K562 (cell line): Measurements from ENCODE around the gene VSIG10L2. TPM values are rescaled to one million over a fixed set of nuclear protein-coding genes. Genes with fewer than 3 reads are reported as not detected.

Source experiments
- ATAC-seq: fragments of 200-7000 bp; cut with Tn5 transposase; 3 replicates; pipeline ENCODE4 v1.9.1; 2020; ENCODE audit warnings: moderate library complexity
- BruUV-seq: library from RNA; stranded (reverse); fragments of 400-500 nt; replicated peaks from 2 replicates; lab custom pipeline; 2021; lab: Mats Ljungman, UMichigan
- CTCF ChIA-PET: fragments of 300-600 bp; formaldehyde crosslinking; extraction: SDS; loops from one replicate; lab custom pipeline; 2021; ENCODE audit warnings: low intra/inter-chr PET ratio; lab: Yijun Ruan, JAX
- POLR2A ChIA-PET: fragments of 300-600, 350-650 bp; sonication (Branson Sonifier 250); formaldehyde crosslinking; extraction: SDS; loops from one replicate; lab custom pipeline; 2021; ENCODE audit warnings: antibody characterized with exemption, inconsistent platforms; lab: Yijun Ruan, JAX
- DNase-seq, 4 experiments: peaks; one replicate each; pipeline versions ENCODE4 v3.0.0 to v3.0.0-alpha.2; 2011 to 2018; ENCODE audit warnings: low spot score in 3 of 4, mixed read lengths in 3 of 4; ENCODE audit errors: extremely low read depth in 1 of 4
- FAIRE-seq: peaks from 2 replicates; lab custom pipeline; 2011; peaks lifted over from hg19 to GRCh38; lab: Jason Lieb, UNC
- H2AFZ ChIP-seq: 2 replicates; pipeline ENCODE4 v1.6.0; 2011; ENCODE audit warnings: low read depth, low read length, control low read depth, inconsistent platforms
- H3K27ac ChIP-seq: fragments of 200-600 bp; 3 replicates; pipeline ENCODE4 v1.8.0; 2011; ENCODE audit warnings: low read depth, mild to moderate bottlenecking, control low read depth, inconsistent platforms, low read length, moderate library complexity, mixed read lengths; ENCODE audit errors: extremely low read depth
- H3K27me3 ChIP-seq, 2 experiments: fragments of 300-600 bp in 1 of 2; 2 replicates in 1 of 2; 3 replicates in 1 of 2; pipeline versions ENCODE4 v1.6.0 to v1.8.0; 2011; ENCODE audit warnings: inconsistent platforms in 2 of 2, low read length in 2 of 2, mild to moderate bottlenecking in 1 of 2, mixed read lengths in 1 of 2, moderate library complexity in 1 of 2; ENCODE audit not compliant: control insufficient read depth in 2 of 2, insufficient read depth in 2 of 2
- H3K36me3 ChIP-seq: fragments of 300-600 bp; 3 replicates; pipeline ENCODE4 v1.8.0; 2011; ENCODE audit warnings: mild to moderate bottlenecking, low read length, inconsistent platforms; ENCODE audit not compliant: control insufficient read depth, insufficient read depth
- H3K4me1 ChIP-seq, 2 experiments: fragments of 200-600 bp in 1 of 2; replicated peaks in 1 of 2; 2 replicates in 1 of 2; 3 replicates in 1 of 2; pipeline versions ENCODE4 v1.5.1 to v1.8.0; 2011; ENCODE audit warnings: inconsistent platforms in 2 of 2, low read length in 2 of 2, mild to moderate bottlenecking in 1 of 2, mixed read lengths in 1 of 2, moderate library complexity in 1 of 2; ENCODE audit not compliant: control insufficient read depth in 2 of 2, insufficient read depth in 2 of 2
- H3K4me2 ChIP-seq: 2 replicates; pipeline ENCODE4 v1.6.1; 2011; ENCODE audit warnings: low read length, control low read depth, inconsistent platforms, mixed read lengths; ENCODE audit not compliant: insufficient read depth
- H3K4me3 ChIP-seq: fragments of 200-600 bp; sonication (generic), shearing (Covaris generic); 2 replicates; pipeline ENCODE4 v1.5.1; 2016; ENCODE audit warnings: control low read depth, inconsistent platforms
- H3K79me2 ChIP-seq: fragments of 200-600 bp; 3 replicates; pipeline ENCODE4 v1.8.0; 2011; ENCODE audit warnings: low read length, inconsistent platforms; ENCODE audit not compliant: control insufficient read depth, insufficient read depth
- H3K9ac ChIP-seq, 2 experiments: 2 replicates each; pipeline versions ENCODE4 v1.6.0 to v1.6.1; 2011; ENCODE audit warnings: low read depth in 2 of 2, low read length in 2 of 2, control low read depth in 1 of 2, inconsistent platforms in 1 of 2, mild to moderate bottlenecking in 1 of 2, mixed read lengths in 1 of 2; ENCODE audit not compliant: insufficient read depth in 1 of 2
- H3K9me1 ChIP-seq: one replicate; pipeline ENCODE4 v1.6.0; 2011; ENCODE audit warnings: inconsistent platforms, mild to moderate bottlenecking, low read length, moderate library complexity; ENCODE audit not compliant: control insufficient read depth, insufficient read depth
- H3K9me3 ChIP-seq: replicated peaks from 2 replicates; pipeline ENCODE4 v1.5.1; 2011; ENCODE audit warnings: low read depth, low read length, inconsistent platforms; ENCODE audit not compliant: control insufficient read depth, insufficient read depth
- H4K20me1 ChIP-seq: replicated peaks from 2 replicates; pipeline ENCODE4 v1.6.1; 2011; ENCODE audit warnings: low read length, inconsistent platforms, mixed read lengths; ENCODE audit not compliant: control insufficient read depth, insufficient read depth
- CEBPZ ChIP-seq: fragments of 150-350 bp; IDR thresholded peaks from 2 replicates; pipeline ENCODE4 v1.6.1; 2014; ENCODE audit warnings: low read depth, mild to moderate bottlenecking, low read length, borderline replicate concordance
- GTF2B ChIP-seq: IDR thresholded peaks from 2 replicates; pipeline ENCODE4 v1.6.1; 2011; ENCODE audit not compliant: insufficient read length; ENCODE audit errors: extremely low read depth
- MTA3 ChIP-seq: fragments of 450-650 bp; formaldehyde crosslinking; IDR thresholded peaks from 2 replicates; pipeline ENCODE4 v1.6.1; 2017; ENCODE audit warnings: mild to moderate bottlenecking, borderline replicate concordance
- SIRT6 ChIP-seq: IDR thresholded peaks from one replicate; pipeline ENCODE4 v1.6.1; 2012; ENCODE audit warnings: low read depth, mild to moderate bottlenecking, control low read depth, inconsistent platforms, low read length, moderate library complexity
- SMAD2 ChIP-seq: fragments of 150-350 bp; IDR thresholded peaks from 2 replicates; pipeline ENCODE4 v1.6.1; 2014; ENCODE audit warnings: low read depth, mild to moderate bottlenecking, low read length
- ZFPM2 ChIP-seq: fragments of 250-450 bp; sonication (Bioruptor Pico); IDR thresholded peaks from 2 replicates; pipeline ENCODE4 v1.5.1; 2022; ENCODE audit warnings: mild to moderate bottlenecking
- ZNF639 ChIP-seq, 2 experiments: fragments of 200-800 bp in 1 of 2; sonication (Bioruptor generic) in 1 of 2; sonication (generic) in 1 of 2; formaldehyde crosslinking in 1 of 2; IDR thresholded peaks in 1 of 2; conservative IDR thresholded peaks in 1 of 2; 2 replicates each; pipeline versions ENCODE4 v1.5.0 to v1.6.1; 2016 to 2020; ENCODE audit warnings: missing compliant biosample characterization in 1 of 2, missing genetic modification characterization in 1 of 2, missing genetic modification reagents in 1 of 2
- WGBS: fragments of 100-300 bp; shearing (Covaris generic); methylation state at CpG from one replicate; pipeline ENCODE4 v1.1.6; 2016; ENCODE audit warnings: low coverage, mixed read lengths; ENCODE audit not compliant: insufficient coverage; ENCODE audit errors: missing lambda C conversion rate; 5-methylcytosine and 5-hydroxymethylcytosine counted together
- in situ Hi-C: fragments of 300-500 bp; cut with MboI; formaldehyde crosslinking; loops from 4 replicates; pipeline ENCODE4 v1.15.0; 2018; ENCODE audit warnings: inconsistent platforms, mixed read lengths
- intact Hi-C: fragments of 100-400 bp; cut with micrococcal nuclease; formaldehyde crosslinking; loops from 2 replicates; pipeline ENCODE4 v1.14.2; 2022
- polyA plus RNA-seq, 8 experiments: library from polyadenylated mRNA; depleted of rRNA in 4 of 8; stranded (reverse) in 5 of 8; unstranded in 3 of 8; fragments of >200 nt; fragmentation: Nextera tagmentation in 2 of 8; fragmentation: Illumina TruSeq in 1 of 8; extraction: Ambion mirVana in 2 of 8; extraction: Trizol in 1 of 8; gene quantifications; 2 replicates each; pipeline versions ENCODE4 v1.2.1 to v1.2.3, GENCODE V29; 2011 to 2014; ENCODE audit warnings: inconsistent platforms in 1 of 8, missing spikeins in 1 of 8
- total RNA-seq, 7 experiments: library from RNA; depleted of rRNA in 6 of 7; stranded (reverse); fragments of >200 nt in 6 of 7; fragmentation: Illumina TruSeq in 2 of 7; extraction: Trizol in 2 of 7; gene quantifications; 2 replicates each; pipeline versions ENCODE4 v1.2.1 to v1.2.3, GENCODE V29; 2011 to 2021; ENCODE audit warnings: low replicate concordance in 1 of 7

VSIG10L2 gene
- total and polyA plus RNA-seq, 9 of the 15 experiments (the other 6 are each of a cell fraction or from before 2014, with no cell fraction given) = not detected

GRCh38 chr11:125952559-125952958, 6.7 kb downstream of the VSIG10L2 start:
- Histone ChIP-seq H3K9me3 (no peaks in the 10 kb centered on the region), H3K27me3 (peaks cover 71 to 85% of the 10 kb centered on the region in 2 experiments), H3K4me3 (no peak overlapping the region), H3K79me2 (no peaks in the 10 kb centered on the region), H3K36me3 (no peaks in the 10 kb centered on the region), H3K4me2 (no peak overlapping the region), H4K20me1 (peaks cover 8% of the 10 kb centered on the region; the same call in 1 of the 2 replicates), H3K9me1 (peaks cover 4% of the 10 kb centered on the region), H2AFZ (no peak overlapping the region), H3K27ac (no peak overlapping the region), H3K9ac (no peak overlapping the region), H3K4me1 (peaks cover 0 to 13% of the 10 kb centered on the region in 2 experiments; a peak in 2 of 5 replicates)
- ChIA-PET CTCF (no interaction called here), POLR2A (no interaction called here)
- intact Hi-C loops = no loop called here
- TF ChIP-seq SMAD2 = no peak
- no peak for TF ChIP-seq ZNF639 (CRISPR knock-in tag; conservative IDR thresholded peaks at IDR 0.05 in 1 of 2, IDR thresholded peaks at IDR 0.05 in 1 of 2)
- no peak for FAIRE-seq
- in situ Hi-C loops = no loop called here
- 0% methylated on average over 2 of the region's 2 CpGs for WGBS
- DNase-seq = no peak
- BruUV-seq = no TSS peak
- no peak for ATAC-seq

GRCh38 chr11:125952973-125953372, 7.1 kb downstream of the VSIG10L2 start:
- in situ Hi-C loops = no loop called here
- Histone ChIP-seq H3K9ac (no peak overlapping the region), H3K4me1 (peaks cover 0 to 9% of the 10 kb centered on the region in 2 experiments; a peak in 2 of 5 replicates), H3K27ac (no peak overlapping the region), H3K36me3 (no peaks in the 10 kb centered on the region), H2AFZ (no peak overlapping the region), H3K79me2 (no peaks in the 10 kb centered on the region), H3K9me3 (no peaks in the 10 kb centered on the region), H3K4me2 (no peak overlapping the region), H3K27me3 (peaks cover 73 to 84% of the 10 kb centered on the region in 2 experiments), H3K9me1 (peaks cover 4% of the 10 kb centered on the region), H3K4me3 (no peak overlapping the region), H4K20me1 (peaks cover 8% of the 10 kb centered on the region; the same call in 1 of the 2 replicates)
- FAIRE-seq (no peak), ATAC-seq (no peak), DNase-seq (no peak)
- CTCF ChIA-PET = no interaction called here
- WGBS = 1% methylated on average over 7 of the region's 7 CpGs
- intact Hi-C loops = no loop called here
- BruUV-seq = no TSS peak
- POLR2A ChIA-PET = interaction anchor here (1.3 kb wide), 1 partner anchor 10 kb away, joined by 6 read pairs; no protein-coding TSS in a partner anchor
- TF ChIP-seq CEBPZ (no peak), GTF2B (no peak), SIRT6 (no peak), ZFPM2 (CRISPR knock-in tag) (no peak), MTA3 (no peak)
